ENCODE measurements around the gene SCD5.

DNA sequence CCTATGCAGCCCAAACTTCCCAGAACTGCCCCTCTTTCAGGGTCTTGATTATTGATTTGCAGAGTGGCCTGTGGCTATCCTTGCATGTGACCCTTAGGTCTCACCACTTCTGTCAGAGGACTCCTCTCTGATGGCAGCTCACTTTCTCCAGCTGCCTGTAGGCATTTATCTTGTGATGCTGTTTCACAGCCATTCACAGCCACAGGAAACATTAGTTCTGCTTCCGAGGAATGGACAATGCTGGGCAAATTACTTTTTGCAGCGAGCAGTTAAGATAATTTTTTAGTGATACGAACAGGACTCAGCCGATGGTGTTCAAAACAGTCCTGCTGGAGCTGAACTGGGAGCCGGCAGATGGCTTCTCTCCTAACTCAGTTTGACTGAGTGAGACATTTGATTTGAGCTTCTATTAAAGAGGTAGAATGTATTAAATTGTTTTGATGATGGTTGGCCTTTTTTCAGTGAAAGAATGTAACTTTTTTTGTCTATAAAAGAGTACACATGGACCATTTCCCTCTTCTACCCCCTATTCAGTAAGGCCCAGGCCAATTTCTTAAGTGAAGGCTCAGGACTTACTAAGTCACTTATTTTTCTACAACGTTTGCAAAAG is 178.4 kb downstream of the SCD5 start:
- TF ChIP-seq, protein P1, sequence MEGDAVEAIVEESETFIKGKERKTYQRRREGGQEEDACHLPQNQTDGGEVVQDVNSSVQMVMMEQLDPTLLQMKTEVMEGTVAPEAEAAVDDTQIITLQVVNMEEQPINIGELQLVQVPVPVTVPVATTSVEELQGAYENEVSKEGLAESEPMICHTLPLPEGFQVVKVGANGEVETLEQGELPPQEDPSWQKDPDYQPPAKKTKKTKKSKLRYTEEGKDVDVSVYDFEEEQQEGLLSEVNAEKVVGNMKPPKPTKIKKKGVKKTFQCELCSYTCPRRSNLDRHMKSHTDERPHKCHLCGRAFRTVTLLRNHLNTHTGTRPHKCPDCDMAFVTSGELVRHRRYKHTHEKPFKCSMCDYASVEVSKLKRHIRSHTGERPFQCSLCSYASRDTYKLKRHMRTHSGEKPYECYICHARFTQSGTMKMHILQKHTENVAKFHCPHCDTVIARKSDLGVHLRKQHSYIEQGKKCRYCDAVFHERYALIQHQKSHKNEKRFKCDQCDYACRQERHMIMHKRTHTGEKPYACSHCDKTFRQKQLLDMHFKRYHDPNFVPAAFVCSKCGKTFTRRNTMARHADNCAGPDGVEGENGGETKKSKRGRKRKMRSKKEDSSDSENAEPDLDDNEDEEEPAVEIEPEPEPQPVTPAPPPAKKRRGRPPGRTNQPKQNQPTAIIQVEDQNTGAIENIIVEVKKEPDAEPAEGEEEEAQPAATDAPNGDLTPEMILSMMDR (conservative IDR thresholded peaks at IDR 0.05; ENCODE audit: low read depth in 2 of 2), result no peak
- TF ChIP-seq, protein P2, sequence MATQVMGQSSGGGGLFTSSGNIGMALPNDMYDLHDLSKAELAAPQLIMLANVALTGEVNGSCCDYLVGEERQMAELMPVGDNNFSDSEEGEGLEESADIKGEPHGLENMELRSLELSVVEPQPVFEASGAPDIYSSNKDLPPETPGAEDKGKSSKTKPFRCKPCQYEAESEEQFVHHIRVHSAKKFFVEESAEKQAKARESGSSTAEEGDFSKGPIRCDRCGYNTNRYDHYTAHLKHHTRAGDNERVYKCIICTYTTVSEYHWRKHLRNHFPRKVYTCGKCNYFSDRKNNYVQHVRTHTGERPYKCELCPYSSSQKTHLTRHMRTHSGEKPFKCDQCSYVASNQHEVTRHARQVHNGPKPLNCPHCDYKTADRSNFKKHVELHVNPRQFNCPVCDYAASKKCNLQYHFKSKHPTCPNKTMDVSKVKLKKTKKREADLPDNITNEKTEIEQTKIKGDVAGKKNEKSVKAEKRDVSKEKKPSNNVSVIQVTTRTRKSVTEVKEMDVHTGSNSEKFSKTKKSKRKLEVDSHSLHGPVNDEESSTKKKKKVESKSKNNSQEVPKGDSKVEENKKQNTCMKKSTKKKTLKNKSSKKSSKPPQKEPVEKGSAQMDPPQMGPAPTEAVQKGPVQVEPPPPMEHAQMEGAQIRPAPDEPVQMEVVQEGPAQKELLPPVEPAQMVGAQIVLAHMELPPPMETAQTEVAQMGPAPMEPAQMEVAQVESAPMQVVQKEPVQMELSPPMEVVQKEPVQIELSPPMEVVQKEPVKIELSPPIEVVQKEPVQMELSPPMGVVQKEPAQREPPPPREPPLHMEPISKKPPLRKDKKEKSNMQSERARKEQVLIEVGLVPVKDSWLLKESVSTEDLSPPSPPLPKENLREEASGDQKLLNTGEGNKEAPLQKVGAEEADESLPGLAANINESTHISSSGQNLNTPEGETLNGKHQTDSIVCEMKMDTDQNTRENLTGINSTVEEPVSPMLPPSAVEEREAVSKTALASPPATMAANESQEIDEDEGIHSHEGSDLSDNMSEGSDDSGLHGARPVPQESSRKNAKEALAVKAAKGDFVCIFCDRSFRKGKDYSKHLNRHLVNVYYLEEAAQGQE (IDR thresholded peaks at IDR 0.05; ENCODE audit: unreplicated experiment), result no peak
- TF ChIP-seq EZH2 (IDR thresholded peaks at IDR 0.05; ENCODE audit: low read depth, unreplicated experiment), result no peak
- TF ChIP-seq STAT1 (IDR thresholded peaks at IDR 0.05; ENCODE audit: unreplicated experiment), result no peak
- TF ChIP-seq POLR2AphosphoS5 (IDR thresholded peaks at IDR 0.05; ENCODE audit: low read depth), result no peak

All from GM23338 (cell line).